ENCODE results near the gene TMEM205. TPM values are rescaled to one million over a fixed set of nuclear protein-coding genes. Genes with fewer than 3 reads are reported as not detected.

Gene TMEM205
- total RNA-seq, 2 donors from 2014 or later: 89.9 to 96.6 TPM

Other genes with a start within 250 kb of the TMEM205 start
- gene SPC24, start 190.5 kb downstream of the TMEM205 start, total RNA-seq: 1 to 10 TPM; 3.4 to 3.9 TPM
- 100 to 1,000 TPM; 238 to 255 TPM for gene KANK2, start 148.7 kb downstream of the TMEM205 start, total RNA-seq
- 10 to 100 TPM in 1 of 2 donors, 1 to 10 TPM in 1; 4.0 to 20.3 TPM for gene ANGPTL8, start 106.6 kb downstream of the TMEM205 start, total RNA-seq
- gene DOCK6, start 83.7 kb downstream of the TMEM205 start, total RNA-seq: 10 to 100 TPM; 37.5 to 61.1 TPM
- gene TSPAN16, start 50.1 kb downstream of the TMEM205 start, total RNA-seq: not detected
- gene RAB3D, start 6.6 kb downstream of the TMEM205 start, total RNA-seq: 10 to 100 TPM; 12.2 to 14.2 TPM
- 10 to 100 TPM; 16.4 to 20.0 TPM for gene CCDC159, start 251 bp upstream of the TMEM205 start, total RNA-seq
- 10 to 100 TPM; 23.5 to 28.3 TPM for gene PLPPR2, start 9.2 kb upstream of the TMEM205 start, total RNA-seq
- gene SWSAP1, start 28.4 kb upstream of the TMEM205 start, total RNA-seq: 1 to 10 TPM; 1.3 to 1.5 TPM
- 1 to 10 TPM; 7.5 to 7.7 TPM for gene EPOR, start 38.0 kb upstream of the TMEM205 start, total RNA-seq
- 10 to 100 TPM; 11.3 to 15.1 TPM for gene RGL3, start 73.0 kb upstream of the TMEM205 start, total RNA-seq
- under 1 TPM; 0.56 to 0.68 TPM for gene ODAD3, start 88.9 kb upstream of the TMEM205 start, total RNA-seq
- gene PRKCSH, start 89.4 kb upstream of the TMEM205 start, total RNA-seq: 100 to 1,000 TPM; 132 to 139 TPM
- under 1 TPM; 0.24 to 0.50 TPM for gene ELAVL3, start 134.8 kb upstream of the TMEM205 start, total RNA-seq
- gene ZNF653, start 159.6 kb upstream of the TMEM205 start, total RNA-seq: 1 to 10 TPM; 3.7 to 4.9 TPM
- 100 to 1,000 TPM in 1 of 2 donors, 10 to 100 TPM in 1; 99.4 to 105 TPM for gene ECSIT, start 182.9 kb upstream of the TMEM205 start, total RNA-seq
- 100 to 1,000 TPM; 159 to 208 TPM for gene CNN1, start 192.6 kb upstream of the TMEM205 start, total RNA-seq
- gene ELOF1, start 213.0 kb upstream of the TMEM205 start, total RNA-seq: 10 to 100 TPM; 36.8 to 37.2 TPM
- gene ACP5, start 231.4 kb upstream of the TMEM205 start, total RNA-seq: 1 to 10 TPM; 4.5 to 5.4 TPM

Measured in left cardiac atrium (tissue), 2 donors.